Keratinocyte (primary cell): ENCODE data around the gene RNF166. TPM values are rescaled to one million over a fixed set of nuclear protein-coding genes. Genes with fewer than 3 reads are reported as not detected.
A peak's percentile ranks its signal among the peaks of the same experiment; 100 is the strongest.

Experiments
- DNase-seq: peaks from one replicate; pipeline ENCODE4 v3.0.0-alpha.2; 2011; ENCODE audit warnings: low read depth, missing footprints, low spot score
- FAIRE-seq: peaks from 2 replicates; lab custom pipeline; 2011; peaks lifted over from hg19 to GRCh38; lab: Jason Lieb, UNC
- H2AFZ ChIP-seq: 2 replicates; pipeline ENCODE4 v1.6.0; 2012; ENCODE audit warnings: low read length, control low read depth, inconsistent platforms; ENCODE audit not compliant: control insufficient read depth
- H3K27ac ChIP-seq: 2 replicates; pipeline ENCODE4 v1.5.1; 2011; ENCODE audit warnings: low read length; ENCODE audit not compliant: control insufficient read depth, insufficient read depth
- H3K27me3 ChIP-seq: 3 replicates; pipeline ENCODE4 v1.6.0; 2011; ENCODE audit warnings: low read length; ENCODE audit not compliant: control insufficient read depth, insufficient read depth; ENCODE audit errors: extremely low read depth
- H3K36me3 ChIP-seq, 2 experiments: 2 replicates in 1 of 2; 3 replicates in 1 of 2; pipeline ENCODE4 v1.5.1; 2011; ENCODE audit warnings: low read length in 2 of 2, mild to moderate bottlenecking in 1 of 2; ENCODE audit not compliant: control insufficient read depth in 2 of 2, insufficient read depth in 2 of 2; ENCODE audit errors: extremely low read depth in 1 of 2
- H3K4me1 ChIP-seq: 3 replicates; pipeline ENCODE4 v1.5.1; 2011; ENCODE audit warnings: low read length; ENCODE audit not compliant: control insufficient read depth, insufficient read depth; ENCODE audit errors: extremely low read depth
- H3K4me2 ChIP-seq: 3 replicates; pipeline ENCODE4 v1.6.0; 2011; ENCODE audit warnings: low read depth, low read length; ENCODE audit not compliant: control insufficient read depth, insufficient read depth; ENCODE audit errors: extremely low read depth
- H3K4me3 ChIP-seq, 3 experiments: fragments of 200-600 bp in 1 of 3; sonication (generic) in 1 of 3; 2 replicates in 2 of 3; 3 replicates in 1 of 3; pipeline ENCODE4 v1.5.1; 2011 to 2016; ENCODE audit warnings: low read length in 3 of 3, mild to moderate bottlenecking in 3 of 3, control low read depth in 2 of 3, inconsistent platforms in 1 of 3, low read depth in 1 of 3, mixed read lengths in 1 of 3, mixed run types in 1 of 3, moderate library complexity in 1 of 3; ENCODE audit not compliant: control insufficient read depth in 2 of 3, insufficient read depth in 2 of 3; ENCODE audit errors: extremely low read depth in 1 of 3
- H3K79me2 ChIP-seq: 2 replicates; pipeline ENCODE4 v1.6.0; 2012; ENCODE audit warnings: low read length; ENCODE audit not compliant: control insufficient read depth, insufficient read depth
- H3K9ac ChIP-seq: 3 replicates; pipeline ENCODE4 v1.6.0; 2011; ENCODE audit warnings: low read length; ENCODE audit not compliant: control insufficient read depth, insufficient read depth; ENCODE audit errors: extremely low read depth
- H3K9me1 ChIP-seq: 3 replicates; pipeline ENCODE4 v1.6.0; 2011; ENCODE audit warnings: low read length; ENCODE audit not compliant: control insufficient read depth, insufficient read depth; ENCODE audit errors: extremely low read depth
- H3K9me3 ChIP-seq: 2 replicates; pipeline ENCODE4 v1.5.1; 2012; ENCODE audit warnings: low read depth, low read length; ENCODE audit not compliant: control insufficient read depth
- H4K20me1 ChIP-seq: 3 replicates; pipeline ENCODE4 v1.6.0; 2011; ENCODE audit warnings: low read length; ENCODE audit not compliant: control insufficient read depth, insufficient read depth; ENCODE audit errors: extremely low read depth
- EZH2 ChIP-seq: IDR thresholded peaks from one replicate; pipeline ENCODE4 v1.6.1; 2012; ENCODE audit warnings: inconsistent platforms, mild to moderate bottlenecking, low read length, moderate library complexity
- dilution Hi-C: fragments of 300-500 bp; cut with MboI; formaldehyde crosslinking; loops from one replicate; pipeline ENCODE4 v1.7.0; 2020; ENCODE audit warnings: low sequenced_read_pairs; ENCODE audit not compliant: extremely low pct_ligation_motif_present
- polyA plus RNA-seq, 5 experiments: library from polyadenylated mRNA; depleted of rRNA in 3 of 5; stranded (reverse) in 3 of 5; stranded (forward) in 1 of 5; unstranded in 1 of 5; fragments of >200 nt; gene quantifications; 1 replicate in 1 of 5; 2 replicates in 3 of 5; 3 replicates in 1 of 5; pipeline versions ENCODE4 v1.2.1 to v1.2.3, GENCODE V29; 2011 to 2012; ENCODE audit warnings: missing spikeins in 2 of 5, low read depth in 1 of 5, low replicate concordance in 1 of 5
- TF ChIP-seq, protein P1 (sequence below), 3 experiments: IDR thresholded peaks in 1 of 3; conservative IDR thresholded peaks in 1 of 3; optimal IDR thresholded peaks in 1 of 3; 2 replicates in 2 of 3; 3 replicates in 1 of 3; pipeline versions ENCODE3 to v1.5.1; 2011; ENCODE audit warnings: low read length in 3 of 3, mild to moderate bottlenecking in 3 of 3, moderate library complexity in 2 of 3, control low read depth in 1 of 3, inconsistent platforms in 1 of 3; ENCODE audit not compliant: insufficient read depth in 2 of 3; ENCODE audit errors: extremely low read depth in 1 of 3

The RNF166 gene
- polyA plus RNA-seq, 1 donor (not counting 4 experiments of a cell fraction or from before 2014, with no cell fraction given), result 3.4 TPM

DNA sequence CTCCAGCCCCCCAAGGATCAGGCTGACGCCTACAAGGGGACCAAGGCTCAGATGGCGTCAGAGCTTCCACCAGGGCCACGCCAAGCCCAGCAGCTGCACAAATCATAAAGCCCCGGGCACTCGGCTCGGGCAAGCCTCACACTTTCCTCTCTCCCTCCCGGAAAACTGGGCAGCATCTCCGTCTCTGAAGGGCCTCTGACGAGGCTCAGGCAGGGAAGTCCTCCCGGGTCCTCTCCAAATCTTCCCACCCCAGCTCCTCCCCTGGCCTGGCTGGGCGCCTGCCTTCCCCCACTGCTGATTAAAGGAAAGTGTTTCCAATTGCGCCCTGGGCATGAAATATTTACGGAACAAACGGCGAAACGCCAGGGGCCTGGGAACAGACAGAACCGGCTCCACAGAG is 40.3 kb upstream of the RNF166 start:
- peaks cover 47% of the 10 kb centered on the region for H3K79me2 ChIP-seq
- H3K36me3 ChIP-seq, result peaks cover 18 to 24% of the 10 kb centered on the region in 2 experiments
- no peaks in the 10 kb centered on the region for H3K9me3 ChIP-seq
- no peaks in the 10 kb centered on the region for H3K9me1 ChIP-seq
- H4K20me1 ChIP-seq, result peaks cover 32% of the 10 kb centered on the region
- FAIRE-seq (no peak), DNase-seq (no peak)
- no peaks in the 10 kb centered on the region for H3K27me3 ChIP-seq
- no peak overlapping the region for H3K4me2 ChIP-seq
- dilution Hi-C loops, result no loop called here
- H2AFZ ChIP-seq, result no peak overlapping the region
- no peak for TF ChIP-seq EZH2
- TF ChIP-seq, protein P1, sequence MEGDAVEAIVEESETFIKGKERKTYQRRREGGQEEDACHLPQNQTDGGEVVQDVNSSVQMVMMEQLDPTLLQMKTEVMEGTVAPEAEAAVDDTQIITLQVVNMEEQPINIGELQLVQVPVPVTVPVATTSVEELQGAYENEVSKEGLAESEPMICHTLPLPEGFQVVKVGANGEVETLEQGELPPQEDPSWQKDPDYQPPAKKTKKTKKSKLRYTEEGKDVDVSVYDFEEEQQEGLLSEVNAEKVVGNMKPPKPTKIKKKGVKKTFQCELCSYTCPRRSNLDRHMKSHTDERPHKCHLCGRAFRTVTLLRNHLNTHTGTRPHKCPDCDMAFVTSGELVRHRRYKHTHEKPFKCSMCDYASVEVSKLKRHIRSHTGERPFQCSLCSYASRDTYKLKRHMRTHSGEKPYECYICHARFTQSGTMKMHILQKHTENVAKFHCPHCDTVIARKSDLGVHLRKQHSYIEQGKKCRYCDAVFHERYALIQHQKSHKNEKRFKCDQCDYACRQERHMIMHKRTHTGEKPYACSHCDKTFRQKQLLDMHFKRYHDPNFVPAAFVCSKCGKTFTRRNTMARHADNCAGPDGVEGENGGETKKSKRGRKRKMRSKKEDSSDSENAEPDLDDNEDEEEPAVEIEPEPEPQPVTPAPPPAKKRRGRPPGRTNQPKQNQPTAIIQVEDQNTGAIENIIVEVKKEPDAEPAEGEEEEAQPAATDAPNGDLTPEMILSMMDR (optimal IDR thresholded peaks at IDR 0.05 in 1 of 3, IDR thresholded peaks at IDR 0.05 in 1 of 3, conservative IDR thresholded peaks at IDR 0.05 in 1 of 3; ENCODE audit: extremely low read depth in 1 of 3, insufficient read depth in 2 of 3, low read length in 3 of 3), result no peak
- no peak overlapping the region for H3K27ac ChIP-seq
- H3K9ac ChIP-seq, result peak overlapping the region; percentile 3
- H3K4me1 ChIP-seq, result peaks cover 4% of the 10 kb centered on the region
- H3K4me3 ChIP-seq, result no peak overlapping the region

DNA sequence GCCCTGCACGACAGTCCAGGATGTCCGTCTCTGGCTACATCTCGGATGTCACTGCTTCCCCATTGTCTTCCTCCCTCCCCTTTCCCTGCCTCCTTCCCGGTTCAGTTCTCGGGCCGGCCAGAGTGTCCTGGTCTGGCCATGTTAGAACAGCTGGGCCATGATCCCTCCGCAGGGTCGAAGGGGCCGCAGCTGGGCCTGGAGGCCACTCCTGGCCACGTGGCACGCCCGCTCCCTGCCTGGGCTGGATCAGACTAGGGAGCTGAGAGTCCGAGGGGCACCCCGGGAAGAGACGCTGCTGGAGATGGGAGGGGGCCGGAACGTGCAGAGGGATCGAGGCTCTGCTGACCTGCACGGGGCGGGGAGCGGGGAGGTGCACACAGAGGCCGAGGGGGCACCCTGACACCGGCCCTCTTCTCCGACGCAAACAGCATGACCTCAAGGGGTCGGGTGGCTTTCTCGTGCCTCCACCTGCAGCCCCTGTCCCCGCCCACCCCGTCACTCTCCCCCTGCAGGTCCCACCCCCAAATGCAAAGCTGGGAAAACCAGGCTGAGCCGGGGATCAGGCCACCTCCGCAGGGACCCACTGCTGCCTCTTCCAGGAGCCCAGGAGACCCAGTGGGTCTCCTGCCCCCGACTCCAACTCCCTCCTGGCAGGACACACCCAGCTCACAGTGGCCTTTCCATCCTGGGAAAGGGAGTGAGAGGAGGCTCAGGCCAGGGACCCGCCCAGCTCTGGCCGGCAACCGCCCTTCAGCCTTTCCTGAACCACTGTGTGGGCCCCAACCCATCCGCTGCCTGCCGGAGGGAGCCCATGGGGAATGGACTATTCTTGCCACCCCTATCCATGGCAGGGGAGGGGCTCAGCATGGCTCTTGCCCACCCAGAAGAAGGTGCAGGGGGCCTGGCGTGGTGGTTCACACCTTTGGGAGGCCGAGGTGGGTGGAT is 38.6 kb upstream of the RNF166 start:
- Histone ChIP-seq H3K4me1 (peaks cover 9% of the 10 kb centered on the region), H3K79me2 (peaks cover 34% of the 10 kb centered on the region), H3K36me3 (peaks cover 27 to 32% of the 10 kb centered on the region in 2 experiments), H2AFZ (no peak overlapping the region), H3K9me3 (no peaks in the 10 kb centered on the region), H3K9me1 (no peaks in the 10 kb centered on the region), H3K4me2 (no peak overlapping the region), H3K4me3 (no peak overlapping the region), H3K27me3 (no peaks in the 10 kb centered on the region), H4K20me1 (peaks cover 35% of the 10 kb centered on the region), H3K27ac (no peak overlapping the region), H3K9ac (no peak overlapping the region)
- dilution Hi-C loops, result no loop called here
- DNase-seq (no peak), FAIRE-seq (no peak)
- TF ChIP-seq, protein P1 (optimal IDR thresholded peaks at IDR 0.05 in 1 of 3, IDR thresholded peaks at IDR 0.05 in 1 of 3, conservative IDR thresholded peaks at IDR 0.05 in 1 of 3; ENCODE audit: extremely low read depth in 1 of 3, insufficient read depth in 2 of 3, low read length in 3 of 3), result no peak
- no peak for TF ChIP-seq EZH2
